GM18499 (cell line): ENCODE results near the gene TCP11X2.
"Not testable (repeated sequence)": the region's sequence is repeated elsewhere in the genome, so short reads cannot be mapped to it uniquely, and the experiment has no call there.

Experiments used
- ATAC-seq: cut with Tn5 transposase; IDR thresholded peaks from one replicate; pipeline ENCODE4 v1.9.1; 2021; ENCODE audit warnings: moderate number of reproducible peaks; ENCODE audit not compliant: insufficient read depth, unreplicated experiment

The TCP11X2 gene

GRCh38 chrX:102471762-102472220, at the start of gene TCP11X2:
TCP11X2 (minus strand) TSS chrX:102471812.
- ATAC-seq, result not testable (repeated sequence)

- no peak for ATAC-seq
Observed at GRCh38 chrX:102517326-102517725, 45.7 kb upstream of the TCP11X2 start.

- ATAC-seq, result no peak
Observed at GRCh38 chrX:102515975-102516941, 44.6 kb upstream of the TCP11X2 start, which contains the start of gene TMSB15A. TMSB15A (minus strand) TSS chrX:102516739.

GRCh38 chrX:102514536-102514935, 42.9 kb upstream of the TCP11X2 start:
- ATAC-seq, result no peak

- ATAC-seq, result no peak
Observed at GRCh38 chrX:102498732-102499131, 27.1 kb upstream of the TCP11X2 start.

- no peak for ATAC-seq
Observed at GRCh38 chrX:102491766-102492165, 20.2 kb upstream of the TCP11X2 start.

GRCh38 chrX:102478765-102479164, 7.2 kb upstream of the TCP11X2 start:
- ATAC-seq, result not testable (repeated sequence)

GRCh38 chrX:102470215-102470614, 1.4 kb downstream of the TCP11X2 start:
- ATAC-seq, result not testable (repeated sequence)

- not testable (repeated sequence) for ATAC-seq
Observed at GRCh38 chrX:102458615-102459014, 13.0 kb downstream of the TCP11X2 start.

GRCh38 chrX:102439908-102440307, 31.7 kb downstream of the TCP11X2 start, which contains the start of gene NXF2B:
NXF2B (minus strand) TSS chrX:102440008; CDS start chrX:102380036, 59,972 bp downstream.
- ATAC-seq, result not testable (repeated sequence)

GRCh38 chrX:102414493-102414892, 57.1 kb downstream of the TCP11X2 start:
- not testable (repeated sequence) for ATAC-seq
